Forelimb muscle (tissue), 1 donor: ENCODE measurements around the gene SLC9A9. TPM values are rescaled to one million over a fixed set of nuclear protein-coding genes. Genes with fewer than 3 reads are reported as not detected.
"Not testable (repeated sequence)": the region's sequence is repeated elsewhere in the genome, so short reads cannot be mapped to it uniquely, and the experiment has no call there.

ENCODE experiments used
- DNase-seq: peaks from one replicate; pipeline ENCODE4 v3.0.0-alpha.2; 2013; ENCODE audit warnings: low read depth
- polyA plus RNA-seq: library from polyadenylated mRNA; unstranded; fragments of 120-200 nt; gene quantifications from one replicate; pipeline ENCODE4 v1.2.1, GENCODE V29; 2013; ENCODE audit not compliant: insufficient read length

The SLC9A9 gene
- polyA plus RNA-seq, 1 donor = 10.0 TPM

DNA sequence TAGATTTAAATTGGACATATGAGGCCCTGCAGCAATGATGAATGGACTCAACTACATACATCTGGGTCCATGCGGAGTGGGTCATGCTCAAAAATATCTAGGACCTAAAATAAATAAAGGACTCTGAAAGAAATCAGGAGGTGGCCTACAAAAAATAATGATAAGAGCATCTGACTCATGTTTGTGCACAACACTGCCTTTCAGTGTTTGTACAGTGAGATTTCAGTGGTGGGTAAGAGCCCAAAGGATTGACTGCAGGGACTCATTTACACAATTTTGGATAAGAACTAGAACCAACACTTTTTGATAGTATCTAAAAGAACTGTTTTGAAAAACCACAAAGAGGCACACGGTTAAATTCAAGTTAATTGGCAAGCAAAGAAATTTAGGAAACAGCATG lies 285.5 kb downstream of the SLC9A9 start:
- DNase-seq = no peak

DNA sequence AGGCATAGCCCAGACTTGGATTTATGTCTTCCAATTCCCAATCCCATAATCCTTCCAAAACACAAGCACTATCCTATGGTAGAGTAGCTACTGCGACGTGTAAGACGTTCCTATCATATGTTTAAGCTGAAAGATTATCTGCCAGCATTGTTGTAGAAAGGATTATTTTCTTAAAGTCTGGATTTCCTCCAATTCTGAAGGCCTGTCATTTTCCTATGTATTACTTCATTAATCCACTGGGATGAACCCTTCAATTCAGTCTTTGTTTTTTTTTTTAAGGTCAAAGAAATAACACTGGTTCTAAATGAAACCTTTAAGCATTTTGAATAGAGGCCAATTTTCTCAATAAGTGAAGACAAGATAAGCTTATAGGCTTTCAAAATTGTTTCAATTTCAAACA lies 289.0 kb downstream of the SLC9A9 start:
- DNase-seq = no peak

DNA sequence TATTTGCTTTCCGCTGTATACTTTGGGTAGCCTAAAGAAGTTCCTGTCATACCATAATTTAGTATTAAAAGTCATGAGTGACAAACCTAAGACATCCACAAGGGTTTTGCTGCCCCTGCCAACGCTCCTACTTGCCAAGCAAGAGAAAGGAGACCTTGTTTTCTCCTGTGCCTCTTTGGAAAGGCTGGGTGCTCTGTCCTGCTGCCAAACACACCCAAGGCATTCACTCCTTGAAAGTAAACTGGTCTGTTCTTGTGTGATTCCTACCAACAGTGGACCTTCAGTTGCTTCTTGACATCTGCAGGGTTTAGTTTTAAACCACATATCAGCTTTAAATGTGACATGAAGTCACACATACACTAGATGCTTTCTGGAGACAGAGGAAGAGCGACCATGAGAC lies 295.4 kb downstream of the SLC9A9 start:
- DNase-seq = no peak

DNA sequence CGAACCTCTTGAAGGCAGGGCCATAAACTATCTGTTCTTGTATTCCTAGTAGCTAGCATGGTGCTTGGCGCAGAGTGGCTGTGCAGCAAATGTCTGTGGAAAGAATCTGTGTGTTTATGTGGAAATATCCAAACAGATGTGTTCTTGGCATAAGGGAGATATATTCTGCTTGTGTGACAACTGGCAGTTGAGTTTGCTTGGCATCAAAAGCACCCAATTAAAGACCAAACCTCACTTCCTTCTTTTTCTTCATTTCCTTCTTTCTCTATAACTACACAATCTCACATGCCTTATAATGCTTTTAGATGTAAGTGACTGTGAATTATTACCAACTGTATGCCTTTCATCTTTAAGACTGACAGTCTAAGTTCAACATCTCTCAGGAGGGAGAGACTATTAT lies 296.5 kb downstream of the SLC9A9 start:
- no peak for DNase-seq

DNA sequence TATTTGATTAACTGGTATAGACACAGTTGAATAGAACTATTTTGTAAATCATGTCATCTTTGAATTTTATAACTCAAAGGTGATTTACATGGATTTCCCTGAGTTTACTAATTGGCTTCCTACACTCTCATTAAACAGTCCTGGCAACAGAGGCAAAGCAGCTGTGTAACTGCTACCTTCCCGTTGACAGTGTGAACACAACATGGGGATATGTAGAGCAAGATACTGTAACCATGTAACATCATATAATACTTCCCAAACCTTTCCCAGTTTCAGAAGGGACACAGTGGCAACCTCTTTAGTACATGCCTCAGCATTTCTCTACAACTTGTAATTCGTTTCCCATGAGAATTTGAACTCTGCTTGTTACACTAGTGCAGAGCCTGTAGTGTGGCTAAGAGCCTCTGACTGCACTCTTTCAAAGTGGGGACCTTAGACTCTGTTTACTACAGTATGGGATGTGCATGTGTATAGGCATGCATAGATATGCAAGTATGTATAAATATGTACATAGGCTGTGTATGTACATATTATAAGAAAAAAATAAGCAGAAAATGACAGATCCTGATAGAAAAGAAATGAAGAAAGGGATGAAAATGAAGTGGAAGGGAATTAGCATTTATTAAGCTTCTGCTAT lies 299.3 kb downstream of the SLC9A9 start:
- no peak for DNase-seq

DNA sequence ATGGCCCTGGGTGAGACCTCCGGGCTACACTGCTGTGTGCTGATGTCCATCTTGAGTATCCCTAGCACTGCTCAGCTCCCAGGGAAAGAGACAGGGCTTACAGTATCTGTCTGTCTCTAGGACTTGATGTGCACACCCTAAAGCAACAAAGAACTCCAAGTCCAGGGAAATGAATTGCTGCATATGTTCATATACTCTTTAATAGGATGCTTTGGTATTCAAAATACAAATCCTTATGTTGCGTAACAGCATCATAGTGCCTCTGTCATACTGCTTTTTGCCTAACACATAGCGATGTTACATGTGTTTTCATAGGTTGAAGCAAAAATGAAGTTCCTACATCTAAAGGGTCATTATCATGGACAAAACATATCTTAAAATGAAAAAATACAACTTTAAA lies 299.9 kb downstream of the SLC9A9 start:
- no peak for DNase-seq

DNA sequence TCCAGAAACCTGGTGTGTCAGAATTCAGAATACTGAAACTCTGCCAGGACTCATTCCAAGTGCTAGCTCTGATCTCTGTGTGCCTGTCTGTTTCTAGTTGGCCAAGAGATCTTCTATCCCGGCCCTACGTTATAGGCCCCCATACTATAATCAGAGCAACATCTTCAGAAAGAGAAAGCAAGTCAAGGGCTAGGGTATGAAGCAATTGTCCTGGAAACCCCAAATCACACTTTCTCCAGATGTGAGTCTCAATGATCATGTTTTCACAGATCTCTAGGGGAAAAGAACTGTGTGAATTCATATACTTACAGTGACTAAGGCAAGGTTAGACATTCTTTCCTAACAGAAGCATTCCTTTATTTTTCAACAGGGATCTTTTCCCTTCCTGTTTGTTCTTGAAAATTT lies 309.7 kb downstream of the SLC9A9 start:
- DNase-seq = no peak

DNA sequence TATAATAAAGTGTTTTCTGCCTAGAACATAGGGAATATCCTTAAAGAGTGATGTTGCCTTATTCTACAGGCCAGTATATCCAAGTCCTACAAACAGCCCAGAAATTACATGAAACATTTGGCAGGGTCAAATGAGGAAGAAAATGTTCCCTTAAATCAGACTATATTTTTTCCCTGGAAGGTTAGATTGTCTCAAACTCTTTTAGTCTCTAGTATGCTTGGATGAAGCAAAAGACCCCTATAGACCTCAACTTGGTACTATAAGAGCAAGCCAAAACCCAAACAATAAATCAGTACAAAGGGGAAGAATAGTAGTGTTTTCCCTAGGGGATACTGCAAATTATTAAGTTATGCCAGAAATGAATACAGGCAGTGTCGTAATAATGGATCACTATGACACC lies 310.2 kb downstream of the SLC9A9 start:
- DNase-seq = no peak

DNA sequence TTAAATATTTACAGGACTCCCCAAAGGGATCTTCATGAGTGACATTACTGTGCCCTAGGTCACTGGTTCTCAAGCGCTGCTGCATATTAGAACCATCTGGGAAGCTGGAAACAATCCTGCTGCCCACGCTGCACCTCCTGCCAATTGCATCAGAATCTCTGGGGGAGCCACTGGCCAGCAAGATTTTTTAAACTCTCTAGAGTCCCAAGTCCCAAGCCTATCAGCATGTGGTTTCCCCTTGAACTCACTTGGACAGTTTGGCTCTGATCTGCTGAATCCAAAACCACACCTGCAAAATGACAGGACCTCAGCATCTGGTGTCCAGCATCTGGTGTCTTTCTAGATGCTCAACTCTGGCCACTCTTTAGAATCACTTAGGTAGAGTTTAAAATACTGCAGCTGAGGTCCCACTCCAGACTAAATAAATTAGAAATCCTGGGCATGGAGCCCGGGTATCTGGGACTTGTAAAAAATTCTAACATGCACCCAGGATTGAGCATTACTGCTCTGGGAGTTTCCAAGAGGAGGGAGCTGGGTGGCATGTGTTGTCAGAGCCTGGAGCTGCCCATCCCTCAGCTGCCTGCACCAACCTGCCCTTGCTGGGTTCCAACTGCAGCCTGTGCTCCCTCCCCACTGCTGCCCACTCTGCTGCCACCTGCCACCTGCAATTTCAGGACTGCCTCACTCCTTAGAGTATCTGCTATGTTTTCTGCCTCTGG lies 311.3 kb downstream of the SLC9A9 start:
- no peak for DNase-seq

DNA sequence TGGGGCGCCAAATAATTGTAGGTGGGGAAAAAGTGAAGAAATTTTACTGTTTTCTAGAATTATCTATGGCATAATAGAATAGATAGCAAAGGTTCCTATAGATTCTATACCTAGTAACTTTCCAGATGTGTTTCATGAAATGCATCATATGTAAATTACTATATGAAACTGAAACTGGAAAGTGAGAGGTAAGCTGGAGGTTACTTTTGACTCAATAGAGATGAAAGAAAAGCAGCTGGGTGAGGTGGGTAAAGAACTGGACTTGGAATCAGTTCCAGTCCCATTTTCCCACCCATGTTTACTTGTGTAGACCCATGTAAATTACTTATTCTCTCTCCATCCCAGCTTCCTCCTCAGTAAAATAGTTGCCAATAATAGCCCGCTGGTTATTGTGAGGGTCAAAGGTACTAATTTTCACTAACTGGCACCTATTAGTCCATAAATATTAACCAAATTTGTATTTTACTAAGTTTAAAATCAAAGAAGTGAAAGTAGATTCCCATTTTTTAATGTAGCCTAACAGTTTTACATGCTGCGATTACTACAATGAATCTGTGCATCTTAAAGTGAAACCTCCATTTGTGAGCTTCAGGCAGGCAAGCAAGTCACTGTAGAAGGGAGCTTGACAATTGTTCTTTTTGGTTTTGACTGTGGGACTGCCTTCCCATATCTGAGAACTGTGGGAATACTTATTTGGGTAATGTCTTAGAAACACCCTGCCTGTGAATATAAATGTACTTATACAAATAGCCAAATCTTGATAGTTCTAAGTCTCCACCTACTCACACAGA lies 312.1 kb downstream of the SLC9A9 start:
- no peak for DNase-seq

DNA sequence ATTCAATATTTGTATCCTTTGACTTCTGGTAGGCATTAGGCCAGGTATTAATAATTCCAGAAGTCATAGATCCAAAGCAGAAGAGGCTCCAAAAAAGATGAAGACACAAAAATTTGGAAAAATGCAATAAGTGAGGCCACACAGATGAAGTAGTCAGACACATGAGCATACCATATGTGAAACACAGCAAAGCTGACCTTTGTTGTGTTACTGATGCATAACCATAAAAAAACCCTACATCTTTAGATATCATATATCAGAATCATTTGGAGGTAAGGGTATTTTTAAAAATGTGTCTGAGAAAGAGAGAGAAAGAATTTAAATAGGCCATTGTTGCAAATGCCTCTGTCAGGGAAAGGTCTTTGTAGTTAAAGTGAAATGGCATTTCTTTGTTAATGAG lies 314.9 kb downstream of the SLC9A9 start:
- DNase-seq = no peak

DNA sequence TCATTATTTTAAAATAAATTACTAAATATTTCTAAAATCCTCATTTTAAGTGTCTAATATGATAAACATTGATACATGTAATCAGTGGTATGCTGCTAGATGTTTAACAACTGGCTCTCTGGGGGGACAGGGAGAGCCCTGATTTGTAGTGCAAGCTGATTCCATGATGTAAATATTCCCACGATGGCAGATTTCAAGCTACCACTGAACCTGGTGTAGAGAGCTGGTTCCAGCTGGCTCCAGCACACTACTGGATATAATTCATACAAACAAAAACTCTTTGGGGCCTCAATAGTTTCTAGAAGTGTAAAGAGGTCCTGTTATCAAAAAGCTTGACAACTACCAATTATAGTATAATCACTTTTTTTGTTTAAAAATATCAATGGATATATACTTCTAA lies 316.2 kb downstream of the SLC9A9 start:
- DNase-seq = no peak

DNA sequence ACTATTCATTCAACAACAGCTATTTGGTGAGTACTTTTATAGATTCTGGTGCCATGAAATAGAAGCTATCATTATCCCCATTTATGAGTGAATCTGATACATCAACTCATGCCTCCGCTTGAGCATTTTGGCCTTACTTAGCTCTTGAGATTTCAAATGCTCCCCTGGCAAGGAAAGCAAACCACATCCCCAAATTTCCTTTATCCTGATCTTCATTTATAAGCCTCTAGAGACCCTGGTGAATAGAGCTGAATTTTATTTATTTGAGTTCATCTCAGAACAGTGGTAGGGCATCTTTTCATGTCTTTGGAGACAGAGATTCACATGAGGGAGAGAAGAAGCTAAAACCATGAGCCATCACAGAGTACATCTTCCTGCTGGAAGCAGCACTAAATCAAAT lies 317.2 kb downstream of the SLC9A9 start:
- no peak for DNase-seq

DNA sequence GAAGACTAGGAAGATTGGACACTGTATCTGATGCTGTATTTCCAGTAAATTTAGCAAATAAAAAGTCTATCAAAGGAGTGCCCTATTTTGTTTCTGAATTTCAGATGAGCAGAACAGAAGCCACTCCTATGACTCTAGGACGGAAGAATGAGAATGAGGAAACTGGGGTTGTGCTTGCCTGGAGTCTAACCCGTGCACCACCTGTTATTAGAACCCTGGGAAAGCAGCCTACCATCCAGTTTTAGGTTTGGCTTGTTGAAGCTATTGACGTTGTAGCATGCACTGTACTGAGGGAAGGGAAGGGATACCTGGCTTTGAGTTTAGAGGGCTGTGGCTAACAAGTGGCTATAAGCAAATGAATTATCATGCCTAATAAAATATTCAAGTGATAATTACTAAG lies 318.5 kb downstream of the SLC9A9 start:
- no peak for DNase-seq

DNA sequence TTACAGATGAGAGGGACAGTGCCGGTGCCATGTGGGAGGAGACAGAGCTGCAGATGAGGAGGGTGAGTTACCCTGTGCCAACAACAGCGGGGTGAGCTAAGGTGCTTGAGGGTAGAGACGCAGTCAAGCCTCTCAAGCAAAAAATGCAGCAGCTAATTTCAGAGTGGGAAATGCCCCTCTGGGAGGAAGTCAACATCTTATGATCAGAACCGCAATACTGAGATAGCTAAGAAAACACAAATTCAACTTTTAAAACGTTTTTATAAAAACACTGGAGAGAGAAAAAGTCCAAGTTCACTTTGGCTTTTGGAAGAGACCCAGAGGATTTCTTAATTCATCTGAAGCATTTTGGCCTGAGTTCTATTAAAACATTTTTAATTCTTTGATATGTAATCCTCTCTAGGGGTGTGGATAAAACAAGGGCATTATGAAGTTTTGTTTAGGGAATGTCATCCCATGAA lies 319.2 kb downstream of the SLC9A9 start:
- no peak for DNase-seq

DNA sequence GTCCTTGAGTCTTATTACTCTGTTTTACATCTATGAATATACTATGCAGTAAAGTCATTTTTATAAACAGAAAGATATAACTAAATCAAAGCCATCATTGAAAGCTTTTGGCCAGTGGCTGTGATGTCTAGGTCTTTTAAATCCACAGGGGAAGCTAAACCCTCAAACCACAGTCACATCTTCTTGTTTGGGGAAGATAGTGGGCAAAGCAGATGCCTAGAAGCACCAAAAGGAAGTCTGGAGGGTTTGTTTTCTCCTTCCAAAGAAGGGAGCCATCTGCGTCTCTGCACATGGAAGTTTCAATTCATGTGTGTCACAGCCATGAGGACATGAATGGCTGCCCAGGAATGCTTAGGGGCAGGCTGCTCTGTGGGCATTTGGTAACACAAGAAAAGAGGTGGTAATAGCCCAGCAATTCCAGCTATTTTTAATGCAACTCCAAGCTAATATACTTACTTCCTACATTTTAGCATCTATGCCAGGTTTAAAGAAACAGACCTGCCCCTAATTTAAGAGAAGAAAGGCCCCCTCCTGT lies 322.2 kb downstream of the SLC9A9 start:
- DNase-seq = no peak

DNA sequence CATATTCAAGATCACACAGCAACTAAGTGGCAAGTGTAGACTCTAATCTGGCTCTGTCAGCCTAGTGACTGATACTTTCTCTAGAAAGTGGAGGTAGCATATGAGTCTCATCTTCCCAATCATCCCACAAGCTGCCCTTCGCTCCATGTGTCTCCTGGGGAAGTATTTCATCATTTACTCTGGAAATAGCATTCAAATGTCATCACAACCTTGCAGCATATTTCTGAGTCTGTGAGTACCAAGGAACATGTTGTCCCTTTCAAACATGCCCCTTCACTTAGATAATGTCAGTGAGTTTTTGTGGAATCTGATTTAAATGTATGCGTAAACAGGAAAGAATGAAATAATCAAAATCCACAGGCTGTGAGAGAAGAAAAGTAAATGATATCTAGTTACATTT lies 322.9 kb downstream of the SLC9A9 start:
- no peak for DNase-seq

DNA sequence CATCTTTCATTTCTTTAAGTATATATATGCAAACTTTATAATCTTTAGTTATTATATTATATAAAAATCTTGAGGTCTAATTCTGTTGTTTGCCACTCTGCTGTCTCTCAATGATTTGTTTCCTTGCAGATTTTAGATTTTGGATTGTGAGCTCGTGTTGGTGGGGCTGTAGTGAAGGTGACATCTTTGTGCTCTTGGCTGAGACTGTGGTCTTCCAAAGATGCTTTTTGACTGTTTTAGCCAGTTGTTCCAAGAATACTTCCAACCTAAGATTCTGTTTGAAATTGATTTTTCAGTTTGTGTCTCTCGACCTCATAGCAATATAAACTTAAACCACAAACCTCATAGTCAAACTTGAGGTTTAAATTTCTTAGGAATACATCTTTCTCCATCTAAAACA lies 326.5 kb downstream of the SLC9A9 start:
- DNase-seq = no peak

DNA sequence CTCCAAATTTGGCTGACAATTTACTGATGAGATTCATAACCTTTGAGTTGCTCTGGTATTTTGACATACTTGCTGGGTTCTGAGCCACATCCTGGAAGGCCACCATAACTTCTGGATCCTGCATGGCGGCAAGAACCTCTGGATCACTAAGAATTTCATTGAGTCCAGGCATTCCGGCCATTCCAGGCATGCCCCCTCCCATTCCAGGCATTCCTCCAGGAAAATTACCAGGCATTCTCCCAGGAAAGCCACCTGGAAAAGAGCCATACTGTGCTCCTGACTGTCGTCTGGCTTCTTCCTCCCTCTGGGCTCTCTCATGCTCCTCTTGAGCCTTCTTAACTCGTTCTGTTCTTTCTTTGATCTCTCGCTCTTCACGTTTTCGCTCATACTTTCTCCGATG lies 331.1 kb downstream of the SLC9A9 start:
- not testable (repeated sequence) for DNase-seq

DNA sequence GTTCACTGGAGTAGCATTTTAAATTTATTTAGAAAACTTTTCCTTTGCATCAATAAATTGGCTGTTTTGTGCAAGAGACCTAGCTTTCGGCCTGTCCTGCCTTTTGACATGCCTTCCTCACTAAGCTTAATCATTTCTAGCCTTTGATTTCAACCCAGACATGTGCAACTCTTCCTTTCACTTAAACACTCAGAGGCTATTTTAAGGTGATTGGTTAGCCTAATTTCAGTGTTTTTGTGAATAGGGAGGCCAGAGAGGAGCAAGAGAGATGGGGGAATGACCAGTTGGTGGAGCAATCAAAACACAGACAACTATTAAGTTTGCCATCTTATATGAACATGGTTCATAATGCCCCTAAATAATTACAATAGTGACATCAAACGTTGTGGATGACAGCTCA lies 333.4 kb downstream of the SLC9A9 start:
- DNase-seq = no peak

DNA sequence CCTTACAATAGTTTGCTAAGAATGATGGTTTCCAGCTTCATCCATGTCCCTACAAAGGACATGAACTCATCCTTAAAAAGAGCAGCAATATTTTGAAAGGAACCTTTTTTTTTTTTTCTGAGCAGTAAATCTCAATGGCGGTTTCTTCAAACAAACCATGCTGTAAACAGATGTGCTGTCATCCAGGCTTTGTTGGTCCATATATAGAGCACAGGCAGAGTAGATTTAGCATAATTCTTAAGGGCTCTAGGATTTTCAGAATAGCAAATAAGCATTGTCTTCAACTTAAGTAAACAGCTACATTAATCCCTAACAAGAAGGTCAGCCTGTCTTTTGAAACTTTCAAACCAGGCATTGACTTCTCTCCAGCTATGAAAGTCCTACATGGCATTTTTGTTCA lies 334.2 kb downstream of the SLC9A9 start:
- no peak for DNase-seq

DNA sequence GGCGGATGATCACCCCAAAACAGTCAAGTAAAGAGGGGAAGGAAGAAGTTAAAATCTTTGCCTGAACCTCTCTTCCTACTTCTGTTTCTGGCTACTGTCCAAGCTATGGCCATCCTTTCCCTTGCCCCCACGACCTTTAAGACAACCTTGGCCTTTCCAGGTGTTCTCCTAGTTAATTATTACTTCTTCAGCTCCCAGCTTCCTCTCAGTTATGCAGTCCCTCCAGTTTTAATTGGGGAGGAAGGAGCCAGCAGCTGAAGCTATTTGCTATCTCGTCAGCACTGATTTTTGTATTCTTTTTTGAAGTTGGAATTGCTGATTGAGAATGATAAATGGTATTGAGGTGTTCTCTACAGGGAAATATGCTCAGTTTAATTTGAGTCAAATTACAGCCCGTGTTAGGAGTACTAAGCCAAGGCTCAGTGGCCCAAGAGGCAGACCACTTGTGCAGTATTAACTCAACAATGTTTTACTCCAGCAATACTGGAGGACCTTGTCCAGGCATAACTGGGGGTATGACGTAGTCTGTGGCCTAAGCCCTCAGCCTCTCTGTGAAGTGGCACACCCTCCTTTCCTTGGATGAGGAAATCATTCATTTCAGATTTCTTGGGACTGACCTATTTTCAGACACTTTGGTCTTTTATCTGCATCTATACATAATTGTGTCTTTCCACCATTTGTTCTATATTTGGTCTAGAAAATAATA lies 336.9 kb downstream of the SLC9A9 start:
- no peak for DNase-seq
